ENCODE results near the gene CD80.
A peak's percentile ranks its signal among the peaks of the same experiment; 100 is the strongest.

Gene CD80, protein sequence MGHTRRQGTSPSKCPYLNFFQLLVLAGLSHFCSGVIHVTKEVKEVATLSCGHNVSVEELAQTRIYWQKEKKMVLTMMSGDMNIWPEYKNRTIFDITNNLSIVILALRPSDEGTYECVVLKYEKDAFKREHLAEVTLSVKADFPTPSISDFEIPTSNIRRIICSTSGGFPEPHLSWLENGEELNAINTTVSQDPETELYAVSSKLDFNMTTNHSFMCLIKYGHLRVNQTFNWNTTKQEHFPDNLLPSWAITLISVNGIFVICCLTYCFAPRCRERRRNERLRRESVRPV

DNA sequence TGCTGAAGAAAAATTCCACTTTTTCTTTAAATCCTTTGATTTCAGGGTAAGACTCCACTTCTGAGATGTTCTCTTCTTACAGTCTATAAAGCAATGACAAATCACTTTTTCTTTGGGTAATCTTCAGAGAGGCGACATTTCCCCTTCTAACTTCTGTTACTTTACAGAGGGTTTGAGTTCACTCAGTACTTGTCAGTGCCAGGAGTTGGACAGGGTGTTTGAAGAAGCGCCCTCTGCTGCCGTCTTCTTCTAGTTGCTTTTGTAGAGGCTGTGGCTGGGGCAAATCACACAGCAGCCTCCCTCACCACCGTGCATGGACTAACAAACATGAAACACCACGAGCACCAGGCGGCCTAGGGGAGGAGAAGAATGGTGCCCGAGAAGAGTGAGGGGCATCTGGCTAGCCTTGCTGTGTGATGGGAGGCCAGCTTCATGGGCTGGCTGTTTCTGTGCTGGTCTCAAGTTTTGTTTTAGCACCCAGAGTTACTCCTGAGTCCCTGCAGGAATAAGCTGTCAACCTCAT, at the start of gene CD80:
TSS of gene CD80 (minus strand) at position 174 of the 523 bp plus-strand sequence. CDS start 1,886 bp downstream, outside the sequence.
- H3K4me3 ChIP-seq (replicated peaks; ENCODE audit: low read depth, low read length): no peak within 1 kb of the TSS
- peak; percentile 13 for TF ChIP-seq CTCF (IDR thresholded peaks at IDR 0.05; ENCODE audit: low read depth, low read length, missing control alignments)
- DNase-seq (ENCODE audit: extremely low read depth, low read depth): peak; percentile 5

- no peak for TF ChIP-seq CTCF (IDR thresholded peaks at IDR 0.05; ENCODE audit: low read depth, low read length, missing control alignments)
- no peak for DNase-seq (ENCODE audit: extremely low read depth, low read depth)
These were observed 49.1 kb upstream of the CD80 start for GRCh38 chr3:119608405-119609000.

GRCh38 chr3:119604878-119605277, 45.5 kb upstream of the CD80 start:
- no peak for TF ChIP-seq CTCF (IDR thresholded peaks at IDR 0.05; ENCODE audit: low read depth, low read length, missing control alignments)
- H3K4me3 ChIP-seq (replicated peaks; ENCODE audit: low read depth, low read length): no peak overlapping the region
- no peak for DNase-seq (ENCODE audit: extremely low read depth, low read depth)

More at GRCh38 chr3:119608405-119609000, 49.1 kb upstream of the CD80 start:
- H3K4me3 ChIP-seq (replicated peaks; ENCODE audit: low read depth, low read length): no peak overlapping the region

DNA sequence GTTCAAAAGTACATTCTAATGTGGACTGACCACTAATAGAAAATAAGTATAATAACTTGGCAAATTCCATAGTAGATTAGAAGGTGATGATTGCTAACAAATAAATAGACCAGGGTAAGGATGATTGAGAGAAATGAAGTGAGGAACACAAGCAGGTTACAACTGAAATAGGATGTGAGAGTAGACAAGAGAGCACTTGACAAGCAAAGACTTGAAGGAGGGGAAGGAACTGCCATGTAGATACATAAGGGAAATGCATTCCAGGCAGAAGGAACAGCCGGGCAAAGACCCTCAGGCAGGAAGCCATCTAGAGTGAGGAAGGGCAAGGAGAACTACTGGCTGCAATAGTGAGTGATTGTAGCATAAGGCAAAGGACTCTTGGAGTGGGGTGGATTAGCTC, 43.3 kb upstream of the CD80 start:
- no peak for TF ChIP-seq CTCF (IDR thresholded peaks at IDR 0.05; ENCODE audit: low read depth, low read length, missing control alignments)
- DNase-seq (ENCODE audit: extremely low read depth, low read depth): no peak
- no peak overlapping the region for H3K4me3 ChIP-seq (replicated peaks; ENCODE audit: low read depth, low read length)

DNA sequence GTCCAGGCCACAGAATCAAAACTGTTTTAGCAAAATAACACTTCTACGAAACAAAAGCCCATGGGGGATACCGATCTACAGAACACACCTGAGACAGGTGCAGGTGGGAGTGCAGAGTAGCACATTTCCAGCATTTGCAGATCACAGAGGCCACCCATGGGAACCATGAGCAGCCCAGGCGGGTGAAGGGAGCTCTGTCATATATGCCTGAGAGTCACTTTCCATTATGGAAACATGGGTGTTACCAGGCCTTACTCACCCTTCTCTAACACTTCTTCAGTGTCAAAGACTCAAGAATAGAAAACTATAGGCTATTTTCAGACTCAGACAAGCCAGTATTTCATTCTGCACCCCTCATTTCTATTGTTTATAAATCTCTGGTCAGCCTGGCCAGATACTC, 41.7 kb upstream of the CD80 start:
- DNase-seq (ENCODE audit: extremely low read depth, low read depth): no peak
- no peak for TF ChIP-seq CTCF (IDR thresholded peaks at IDR 0.05; ENCODE audit: low read depth, low read length, missing control alignments)
- H3K4me3 ChIP-seq (replicated peaks; ENCODE audit: low read depth, low read length): no peak overlapping the region

- H3K4me3 ChIP-seq (replicated peaks; ENCODE audit: low read depth, low read length): no peak overlapping the region
- DNase-seq (ENCODE audit: extremely low read depth, low read depth): no peak
- TF ChIP-seq CTCF (IDR thresholded peaks at IDR 0.05; ENCODE audit: low read depth, low read length, missing control alignments): peak; percentile 40
These were observed 41.3 kb upstream of the CD80 start for GRCh38 chr3:119600732-119601131.
